HepG2 (cell line): ENCODE measurements around the gene AP5Z1. TPM values are rescaled to one million over a fixed set of nuclear protein-coding genes. Genes with fewer than 3 reads are reported as not detected.

ENCODE experiments used
- ADNP ChIP-seq: sonication (generic); formaldehyde crosslinking; IDR thresholded peaks from 2 replicates; pipeline ENCODE4 v1.4.0; 2020; ENCODE audit warnings: missing genetic modification reagents
- CCDC6 ChIP-seq: sonication (generic); formaldehyde crosslinking; IDR thresholded peaks from 2 replicates; pipeline ENCODE4 v1.8.1; 2022; ENCODE audit warnings: mild to moderate bottlenecking, missing genetic modification reagents, moderate library complexity
- ERF ChIP-seq: IDR thresholded peaks from 2 replicates; pipeline ENCODE4 v1.6.1; 2018; ENCODE audit warnings: missing biosample characterization, missing genetic modification reagents
- ESRRA ChIP-seq: sonication (generic); formaldehyde crosslinking; IDR thresholded peaks from 2 replicates; pipeline ENCODE4 v1.5.1; 2020; ENCODE audit warnings: mild to moderate bottlenecking, low read depth, missing genetic modification reagents
- ETS1 ChIP-seq: sonication (generic); formaldehyde crosslinking; IDR thresholded peaks from 2 replicates; pipeline ENCODE4 v1.4.0; 2020; ENCODE audit warnings: missing genetic modification reagents
- GLMP ChIP-seq: sonication (generic); formaldehyde crosslinking; IDR thresholded peaks from 2 replicates; pipeline ENCODE4 v1.9.0; 2021; ENCODE audit warnings: missing genetic modification reagents, mild to moderate bottlenecking, borderline replicate concordance
- HES4 ChIP-seq: sonication (generic); formaldehyde crosslinking; IDR thresholded peaks from 2 replicates; pipeline ENCODE4 v1.9.0; 2021; ENCODE audit warnings: mild to moderate bottlenecking, missing genetic modification reagents, borderline replicate concordance
- HMGXB4 ChIP-seq, 2 experiments: sonication (generic) in 1 of 2; formaldehyde crosslinking in 1 of 2; IDR thresholded peaks; 2 replicates each; pipeline versions ENCODE4 v1.4.0 to v1.6.1; 2018 to 2020; ENCODE audit warnings: missing genetic modification reagents in 2 of 2, borderline replicate concordance in 1 of 2, low read depth in 1 of 2, mild to moderate bottlenecking in 1 of 2, missing biosample characterization in 1 of 2
- MAF1 ChIP-seq: sonication (generic); formaldehyde crosslinking; IDR thresholded peaks from 2 replicates; pipeline ENCODE4 v1.5.0; 2020; ENCODE audit warnings: missing genetic modification reagents, borderline replicate concordance
- NCOA1 ChIP-seq: sonication (generic); formaldehyde crosslinking; IDR thresholded peaks from 2 replicates; pipeline ENCODE4 v1.9.0; 2021; ENCODE audit warnings: missing genetic modification reagents
- NFRKB ChIP-seq: fragments of 450-650 bp; IDR thresholded peaks from 2 replicates; pipeline ENCODE4 v1.6.1; 2017
- PAWR ChIP-seq: sonication (generic); formaldehyde crosslinking; IDR thresholded peaks from 2 replicates; pipeline ENCODE4 v1.4.0; 2020; ENCODE audit warnings: missing genetic modification reagents, mild to moderate bottlenecking, borderline replicate concordance
- PRPF4 ChIP-seq: fragments of 200-400 bp; formaldehyde crosslinking; IDR thresholded peaks from 2 replicates; pipeline ENCODE4 v1.6.1; 2016; ENCODE audit warnings: low read length, low read depth; ENCODE audit not compliant: poor library complexity, severe bottlenecking
- TMF1 ChIP-seq: sonication (generic); formaldehyde crosslinking; IDR thresholded peaks from 2 replicates; pipeline ENCODE4 v1.8.1; 2022; ENCODE audit warnings: low read depth, missing genetic modification reagents
- ZFYVE20 ChIP-seq: sonication (generic); formaldehyde crosslinking; IDR thresholded peaks from 2 replicates; pipeline ENCODE4 v1.8.0; 2023; ENCODE audit warnings: low read depth, mild to moderate bottlenecking, moderate library complexity, missing genetic modification reagents, borderline replicate concordance
- ZNF160 ChIP-seq: sonication (generic); formaldehyde crosslinking; IDR thresholded peaks from 2 replicates; pipeline ENCODE4 v1.8.0; 2022; ENCODE audit warnings: mild to moderate bottlenecking, inconsistent platforms, missing genetic modification reagents
- ZNF292 ChIP-seq: sonication (generic); formaldehyde crosslinking; IDR thresholded peaks from 2 replicates; pipeline ENCODE4 v1.8.1; 2022; ENCODE audit warnings: mild to moderate bottlenecking, low read depth, missing genetic modification reagents, borderline replicate concordance
- ZNF329 ChIP-seq: sonication (generic); formaldehyde crosslinking; IDR thresholded peaks from 2 replicates; pipeline ENCODE4 v1.9.0; 2021; ENCODE audit warnings: low read depth, mild to moderate bottlenecking, missing genetic modification reagents
- ZNF333 ChIP-seq: sonication (generic); formaldehyde crosslinking; IDR thresholded peaks from 2 replicates; pipeline ENCODE4 v1.4.0; 2020; ENCODE audit warnings: mild to moderate bottlenecking, missing genetic modification reagents, borderline replicate concordance
- ZNF34 ChIP-seq: sonication (generic); formaldehyde crosslinking; IDR thresholded peaks from 2 replicates; pipeline ENCODE4 v1.4.0; 2020; ENCODE audit warnings: mild to moderate bottlenecking, missing genetic modification reagents, borderline replicate concordance
- ZNF430 ChIP-seq: sonication (generic); formaldehyde crosslinking; IDR thresholded peaks from 2 replicates; pipeline ENCODE4 v1.9.0; 2021; ENCODE audit warnings: mild to moderate bottlenecking, missing genetic modification reagents
- ZNF564 ChIP-seq: sonication (generic); formaldehyde crosslinking; IDR thresholded peaks from 2 replicates; pipeline ENCODE4 v1.8.1; 2023; ENCODE audit warnings: mild to moderate bottlenecking, missing genetic modification reagents
- ZNF569 ChIP-seq: sonication (generic); formaldehyde crosslinking; IDR thresholded peaks from 2 replicates; pipeline ENCODE4 v1.5.0; 2020; ENCODE audit warnings: mild to moderate bottlenecking, missing genetic modification reagents, moderate library complexity, borderline replicate concordance
- ZNF670 ChIP-seq: sonication (generic); formaldehyde crosslinking; IDR thresholded peaks from 2 replicates; pipeline ENCODE4 v1.8.0; 2022; ENCODE audit warnings: mild to moderate bottlenecking, missing genetic modification reagents, borderline replicate concordance
- polyA plus RNA-seq, 8 experiments: library from polyadenylated mRNA; depleted of rRNA in 3 of 8; stranded (reverse) in 7 of 8; unstranded in 1 of 8; fragments of >200 nt; fragmentation: Illumina TruSeq in 4 of 8; extraction: Trizol in 4 of 8; gene quantifications; 2 replicates each; pipeline versions ENCODE4 v1.2.1 to v1.2.3, GENCODE V29; 2011 to 2016; ENCODE audit warnings: low read depth in 4 of 8, missing spikeins in 1 of 8, mixed read lengths in 1 of 8; ENCODE audit not compliant: insufficient read depth in 1 of 8
- total RNA-seq, 5 experiments: library from RNA; depleted of rRNA; stranded (reverse); fragments of >200 nt; fragmentation: Illumina TruSeq; extraction: Trizol; gene quantifications; 2 replicates each; pipeline ENCODE4 v1.2.3, GENCODE V29; 2016; ENCODE audit warnings: low read depth in 1 of 5
- TF ChIP-seq, protein P1 (sequence below): IDR thresholded peaks from 2 replicates; pipeline ENCODE4 v1.6.1; 2016; ENCODE audit warnings: missing compliant biosample characterization, missing genetic modification reagents, borderline replicate concordance

AP5Z1 gene
- total and polyA plus RNA-seq, 2 of the 13 experiments (the other 11 are each of a cell fraction or from before 2014, with no cell fraction given): 9.3 to 15.1 TPM

DNA sequence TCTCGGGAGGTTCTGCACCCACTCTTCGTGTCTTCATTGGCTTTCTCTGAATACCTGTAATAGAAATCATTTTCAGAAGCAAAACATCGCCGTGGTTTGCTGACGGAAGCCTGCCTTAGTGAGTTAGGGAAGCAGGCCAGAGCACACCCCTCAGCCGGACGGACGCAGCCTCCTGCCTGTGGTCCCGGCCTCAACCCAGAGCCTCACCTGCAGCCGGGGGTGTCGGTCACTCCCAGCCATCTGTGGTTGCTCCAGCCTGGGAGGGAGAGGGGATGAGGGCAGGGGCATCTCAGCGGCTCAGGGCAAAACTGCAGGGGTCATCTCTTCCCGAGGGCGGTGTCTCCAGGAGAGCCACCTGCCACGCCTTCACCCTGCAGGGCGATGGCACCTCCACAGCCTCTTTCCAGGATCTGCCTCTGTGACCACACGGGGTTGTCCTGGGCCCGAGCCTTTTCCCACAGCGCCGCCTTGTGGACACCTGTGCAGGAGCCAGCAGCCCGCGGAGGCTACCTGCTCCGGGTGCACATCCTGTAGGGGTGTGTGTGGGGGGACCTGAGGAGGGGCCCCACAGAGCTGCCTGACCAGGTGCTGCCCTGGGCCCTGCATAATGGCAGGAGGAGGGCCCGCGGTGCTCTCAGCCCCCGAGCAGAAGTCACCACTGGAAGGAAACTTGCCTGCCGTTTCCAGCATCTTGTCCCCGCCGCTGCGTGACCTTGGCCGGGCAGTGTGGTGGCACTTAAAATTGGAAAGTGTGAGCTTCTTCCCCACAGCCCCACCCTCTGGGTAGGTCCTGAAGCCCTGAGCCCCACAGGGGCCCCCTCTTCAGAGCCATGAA is 21.6 kb upstream of the AP5Z1 start (continued):
- TF ChIP-seq ZNF670 (CRISPR knock-in tag) (no peak), NCOA1 (CRISPR knock-in tag) (no peak), HMGXB4 (CRISPR knock-in tag; IDR thresholded peaks at IDR 0.05; ENCODE audit: borderline replicate concordance in 1 of 2, low read depth in 1 of 2) (peak; percentile 41 to 58; a peak in 2 of 4 replicates), ETS1 (CRISPR knock-in tag) (no peak), TMF1 (0 out of 2 replicates have a peak, but pooled peaks have one; percentile 16), ESRRA (CRISPR knock-in tag) (no peak), ZNF292 (CRISPR knock-in tag) (no peak), ADNP (CRISPR knock-in tag) (no peak), HES4 (no peak), ZNF569 (CRISPR knock-in tag) (no peak), ZNF333 (CRISPR knock-in tag) (no peak), ZNF329 (CRISPR knock-in tag) (no peak), MAF1 (CRISPR knock-in tag) (no peak), ZFYVE20 (CRISPR knock-in tag) (no peak), ZNF430 (no peak), NFRKB (no peak), ZNF160 (no peak), PAWR (CRISPR knock-in tag) (no peak), ZNF564 (CRISPR knock-in tag) (no peak), CCDC6 (CRISPR knock-in tag) (no peak), ZNF34 (CRISPR knock-in tag) (no peak), GLMP (no peak), ERF (CRISPR knock-in tag) (0 out of 2 replicates have a peak, but pooled peaks have one; percentile 50), PRPF4 (no peak)
- TF ChIP-seq, protein P1, sequence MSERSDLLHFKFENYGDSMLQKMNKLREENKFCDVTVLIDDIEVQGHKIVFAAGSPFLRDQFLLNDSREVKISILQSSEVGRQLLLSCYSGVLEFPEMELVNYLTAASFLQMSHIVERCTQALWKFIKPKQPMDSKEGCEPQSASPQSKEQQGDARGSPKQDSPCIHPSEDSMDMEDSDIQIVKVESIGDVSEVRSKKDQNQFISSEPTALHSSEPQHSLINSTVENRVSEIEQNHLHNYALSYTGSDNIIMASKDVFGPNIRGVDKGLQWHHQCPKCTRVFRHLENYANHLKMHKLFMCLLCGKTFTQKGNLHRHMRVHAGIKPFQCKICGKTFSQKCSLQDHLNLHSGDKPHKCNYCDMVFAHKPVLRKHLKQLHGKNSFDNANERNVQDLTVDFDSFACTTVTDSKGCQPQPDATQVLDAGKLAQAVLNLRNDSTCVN: no peak
